Measurements from ENCODE around the gene MOV10. TPM values are rescaled to one million over a fixed set of nuclear protein-coding genes. Genes with fewer than 3 reads are reported as not detected.

MOV10 gene
- total RNA-seq, 4 donors from 2014 or later: 22.1 to 129 (median 76.9) TPM

- TF ChIP-seq EP300 (IDR thresholded peaks at IDR 0.05; ENCODE audit: low read depth): no peak
- TF ChIP-seq CTCF (IDR thresholded peaks at IDR 0.05): no peak
- no peak for TF ChIP-seq POLR2AphosphoS5 (IDR thresholded peaks at IDR 0.05)
- TF ChIP-seq POLR2A (IDR thresholded peaks at IDR 0.05): no peak
- no peak for DNase-seq
- intact Hi-C loops (cut with DNase I; ENCODE audit: low total_unique reads): no loop called here
- in situ Hi-C loops (cut with MboI; ENCODE audit: low pct_ligation_motif_present in 1 of 4, low pct_unique_long_range_greater_than_20kb in 1 of 4, low sequenced_read_pairs in 3 of 4): no loop called here
- no peak overlapping the region for H3K4me3 ChIP-seq
- H3K27me3 ChIP-seq: no peaks in the 10 kb centered on the region
- peaks cover 21 to 23% (median 23%) of the 10 kb centered on the region in 4 donors for H3K4me1 ChIP-seq
- H3K27ac ChIP-seq: no peak overlapping the region
- no peaks in the 10 kb centered on the region for H3K9me3 ChIP-seq
- 97 to 100% methylated on average over 1 to 9 of the region's 9 CpGs for WGBS, 2 donors (ENCODE audit: low coverage in 1 of 2)
- H3K36me3 ChIP-seq: peaks cover 0 to 35% (median 8%) of the 10 kb centered on the region in 4 donors
Measured at GRCh38 chr1:112695276-112695675, 20.8 kb downstream of the MOV10 start.

- Histone ChIP-seq H3K4me3 (no peak overlapping the region), H3K36me3 (peaks cover 0 to 28% (median 6%) of the 10 kb centered on the region in 4 donors), H3K27ac (no peak overlapping the region), H3K9me3 (no peaks in the 10 kb centered on the region), H3K27me3 (no peaks in the 10 kb centered on the region), H3K4me1 (peaks cover 36 to 38% (median 37%) of the 10 kb centered on the region in 4 donors)
- DNase-seq: no peak
- intact Hi-C loops (cut with DNase I; ENCODE audit: low total_unique reads) (no loop called here), in situ Hi-C loops (cut with MboI; ENCODE audit: low pct_ligation_motif_present in 1 of 4, low pct_unique_long_range_greater_than_20kb in 1 of 4, low sequenced_read_pairs in 3 of 4) (no loop called here)
- WGBS, 2 donors (ENCODE audit: low coverage in 1 of 2): 92% methylated on average over 2 to 7 of the region's 7 CpGs
- TF ChIP-seq POLR2AphosphoS5 (IDR thresholded peaks at IDR 0.05) (no peak), EP300 (IDR thresholded peaks at IDR 0.05; ENCODE audit: low read depth) (no peak)
Measured at GRCh38 chr1:112696578-112697314, 22.3 kb downstream of the MOV10 start.

- TF ChIP-seq CTCF (IDR thresholded peaks at IDR 0.05) (no peak), POLR2A (IDR thresholded peaks at IDR 0.05) (no peak), POLR2AphosphoS5 (IDR thresholded peaks at IDR 0.05) (no peak), EP300 (IDR thresholded peaks at IDR 0.05; ENCODE audit: low read depth) (no peak)
- peaks cover 0 to 24% (median 3%) of the 10 kb centered on the region in 4 donors for H3K36me3 ChIP-seq
- H3K27me3 ChIP-seq: no peaks in the 10 kb centered on the region
- H3K9me3 ChIP-seq: no peaks in the 10 kb centered on the region
- H3K27ac ChIP-seq: peak overlapping the region; percentile 99 to 100 (median 99)
- DNase-seq: no peak
- intact Hi-C loops (cut with DNase I; ENCODE audit: low total_unique reads) (no loop called here), in situ Hi-C loops (cut with MboI; ENCODE audit: low pct_ligation_motif_present in 1 of 4, low pct_unique_long_range_greater_than_20kb in 1 of 4, low sequenced_read_pairs in 3 of 4) (no loop called here)
- H3K4me3 ChIP-seq: no peak overlapping the region
- peaks cover 41 to 48% (median 45%) of the 10 kb centered on the region in 4 donors for H3K4me1 ChIP-seq
- WGBS, 2 donors (ENCODE audit: low coverage in 1 of 2): 96% methylated on average over 9 of the region's 9 CpGs; no CpG with 5 or more reads in 1 of the 2 donors
Measured at GRCh38 chr1:112697781-112698201, 23.3 kb downstream of the MOV10 start.

GRCh38 chr1:112698366-112699310, 24.2 kb downstream of the MOV10 start:
- intact Hi-C loops (cut with DNase I; ENCODE audit: low total_unique reads): no loop called here
- Histone ChIP-seq H3K36me3 (peaks cover 0 to 18% (median 0%) of the 10 kb centered on the region in 4 donors), H3K27me3 (no peaks in the 10 kb centered on the region), H3K4me3 (no peak overlapping the region), H3K9me3 (no peaks in the 10 kb centered on the region), H3K4me1 (peaks cover 44 to 57% (median 50%) of the 10 kb centered on the region in 4 donors), H3K27ac (peak overlapping the region; percentile 99 to 100 (median 99))
- DNase-seq: peak; percentile 85
- TF ChIP-seq POLR2AphosphoS5 (IDR thresholded peaks at IDR 0.05) (peak in 2 of 3 donors; percentile 6 to 61), EP300 (IDR thresholded peaks at IDR 0.05; ENCODE audit: low read depth) (no peak), POLR2A (IDR thresholded peaks at IDR 0.05) (peak; percentile 44), CTCF (IDR thresholded peaks at IDR 0.05) (peak in 1 of 5 experiments; percentile 13)
- in situ Hi-C loops (cut with MboI; ENCODE audit: low pct_ligation_motif_present in 1 of 4, low pct_unique_long_range_greater_than_20kb in 1 of 4, low sequenced_read_pairs in 3 of 4): no loop called here
- 62% methylated on average over 17 of the region's 17 CpGs; no CpG with 5 or more reads in 1 of the 2 donors for WGBS, 2 donors (ENCODE audit: low coverage in 1 of 2)

Measured in transverse colon (tissue), 4 donors.